GM12892 (cell line): ENCODE data around the gene GLTP.

Source experiments
- POLR2A ChIP-seq: IDR thresholded peaks from 2 replicates; pipeline ENCODE4 v1.6.1; 2011; ENCODE audit warnings: low read depth, low read length, control low read depth
- POLR2AphosphoS5 ChIP-seq: IDR thresholded peaks from 2 replicates; pipeline ENCODE4 v1.6.1; 2011; ENCODE audit warnings: low read depth, low read length, control low read depth
- TAF1 ChIP-seq: IDR thresholded peaks from 2 replicates; pipeline ENCODE4 v1.6.1; 2011; ENCODE audit warnings: low read depth, mild to moderate bottlenecking, control low read depth, low read length, borderline replicate concordance

GRCh38 chr12:109833307-109834189, 46.8 kb downstream of the GLTP start, which contains the start of gene TRPV4:
- TF ChIP-seq POLR2A: no peak
- no peak for TF ChIP-seq POLR2AphosphoS5
- no peak for TF ChIP-seq TAF1
